ENCODE data around the gene HRH2. TPM values are rescaled to one million over a fixed set of nuclear protein-coding genes. Genes with fewer than 3 reads are reported as not detected.
"Not testable (repeated sequence)": the region's sequence is repeated elsewhere in the genome, so short reads cannot be mapped to it uniquely, and the experiment has no call there.

The HRH2 gene
- polyA plus RNA-seq, 1 donor (not counting 4 experiments of a cell fraction or from before 2014, with no cell fraction given), result not detected

DNA sequence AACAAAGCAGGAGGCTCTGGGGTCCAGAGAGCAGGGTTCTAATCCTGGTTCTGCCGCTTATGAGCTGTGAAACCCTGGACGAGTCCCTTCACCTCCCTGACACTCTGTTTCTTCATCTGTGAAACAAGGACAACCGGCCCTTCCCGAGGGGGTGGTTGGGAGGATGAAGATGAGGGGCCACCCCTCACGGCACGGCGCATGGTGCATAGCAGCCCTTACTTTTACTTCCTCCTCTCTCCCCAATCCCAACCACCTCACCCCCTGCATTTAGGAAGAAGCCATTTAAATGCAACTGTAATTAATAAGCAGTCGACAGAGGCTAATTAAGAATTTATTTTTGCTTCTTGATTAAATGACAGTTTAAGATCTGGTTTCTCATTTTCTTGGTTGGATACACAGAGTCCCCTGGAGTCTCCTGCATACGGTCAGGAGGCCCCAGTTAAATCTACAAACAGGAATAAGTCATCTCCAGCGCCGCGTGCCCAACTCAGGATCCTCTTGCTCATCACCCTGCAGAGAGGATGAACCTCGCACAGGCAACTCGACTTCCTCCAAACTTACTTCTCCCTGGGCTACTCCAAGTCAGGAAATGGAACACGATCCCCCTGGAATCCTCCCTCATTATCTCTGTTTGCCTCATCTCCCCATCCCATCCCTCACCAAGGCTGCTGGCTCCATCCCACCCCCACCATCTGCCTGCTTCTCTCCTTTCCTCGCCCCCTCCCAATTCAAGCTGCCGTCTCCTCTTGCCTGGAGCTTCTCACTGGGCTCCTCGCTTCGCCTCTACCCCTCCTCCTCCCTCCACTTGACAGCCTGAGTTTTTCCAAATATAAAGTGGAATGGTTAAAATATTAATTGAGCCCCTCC, 95.9 kb downstream of the HRH2 start:
- no peak for TF ChIP-seq EZH2 (IDR thresholded peaks at IDR 0.05; ENCODE audit: low read length)
- TF ChIP-seq, protein P1, sequence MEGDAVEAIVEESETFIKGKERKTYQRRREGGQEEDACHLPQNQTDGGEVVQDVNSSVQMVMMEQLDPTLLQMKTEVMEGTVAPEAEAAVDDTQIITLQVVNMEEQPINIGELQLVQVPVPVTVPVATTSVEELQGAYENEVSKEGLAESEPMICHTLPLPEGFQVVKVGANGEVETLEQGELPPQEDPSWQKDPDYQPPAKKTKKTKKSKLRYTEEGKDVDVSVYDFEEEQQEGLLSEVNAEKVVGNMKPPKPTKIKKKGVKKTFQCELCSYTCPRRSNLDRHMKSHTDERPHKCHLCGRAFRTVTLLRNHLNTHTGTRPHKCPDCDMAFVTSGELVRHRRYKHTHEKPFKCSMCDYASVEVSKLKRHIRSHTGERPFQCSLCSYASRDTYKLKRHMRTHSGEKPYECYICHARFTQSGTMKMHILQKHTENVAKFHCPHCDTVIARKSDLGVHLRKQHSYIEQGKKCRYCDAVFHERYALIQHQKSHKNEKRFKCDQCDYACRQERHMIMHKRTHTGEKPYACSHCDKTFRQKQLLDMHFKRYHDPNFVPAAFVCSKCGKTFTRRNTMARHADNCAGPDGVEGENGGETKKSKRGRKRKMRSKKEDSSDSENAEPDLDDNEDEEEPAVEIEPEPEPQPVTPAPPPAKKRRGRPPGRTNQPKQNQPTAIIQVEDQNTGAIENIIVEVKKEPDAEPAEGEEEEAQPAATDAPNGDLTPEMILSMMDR (optimal IDR thresholded peaks at IDR 0.05 in 1 of 3, IDR thresholded peaks at IDR 0.05 in 1 of 3, conservative IDR thresholded peaks at IDR 0.05 in 1 of 3; ENCODE audit: extremely low read depth in 1 of 3, insufficient read depth in 2 of 3, low read length in 3 of 3), result no peak
- Histone ChIP-seq H3K36me3 (ENCODE audit: control insufficient read depth in 2 of 2, extremely low read depth in 1 of 2, insufficient read depth in 2 of 2, low read length in 2 of 2) (no peaks in the 10 kb centered on the region), H3K4me1 (ENCODE audit: control insufficient read depth, extremely low read depth, insufficient read depth, low read length) (peaks cover 5% of the 10 kb centered on the region), H2AFZ (ENCODE audit: control insufficient read depth, low read length) (no peak overlapping the region), H3K4me2 (ENCODE audit: control insufficient read depth, extremely low read depth, insufficient read depth, low read depth, low read length) (no peak overlapping the region), H3K9me1 (ENCODE audit: control insufficient read depth, extremely low read depth, insufficient read depth, low read length) (no peaks in the 10 kb centered on the region), H4K20me1 (ENCODE audit: control insufficient read depth, extremely low read depth, insufficient read depth, low read length) (no peaks in the 10 kb centered on the region), H3K9me3 (ENCODE audit: control insufficient read depth, low read depth, low read length) (no peaks in the 10 kb centered on the region), H3K4me3 (ENCODE audit: control insufficient read depth in 2 of 3, extremely low read depth in 1 of 3, insufficient read depth in 2 of 3, low read depth in 1 of 3, low read length in 3 of 3) (no peak overlapping the region), H3K27me3 (ENCODE audit: control insufficient read depth, extremely low read depth, insufficient read depth, low read length) (peaks cover 7% of the 10 kb centered on the region), H3K9ac (ENCODE audit: control insufficient read depth, extremely low read depth, insufficient read depth, low read length) (no peak overlapping the region), H3K79me2 (ENCODE audit: control insufficient read depth, insufficient read depth, low read length) (no peaks in the 10 kb centered on the region), H3K27ac (ENCODE audit: control insufficient read depth, insufficient read depth, low read length) (no peak overlapping the region)
- dilution Hi-C loops (cut with MboI; ENCODE audit: extremely low pct_ligation_motif_present, low sequenced_read_pairs), result no loop called here
- DNase-seq (ENCODE audit: low read depth, low spot score) (no peak), FAIRE-seq (no peak)

DNA sequence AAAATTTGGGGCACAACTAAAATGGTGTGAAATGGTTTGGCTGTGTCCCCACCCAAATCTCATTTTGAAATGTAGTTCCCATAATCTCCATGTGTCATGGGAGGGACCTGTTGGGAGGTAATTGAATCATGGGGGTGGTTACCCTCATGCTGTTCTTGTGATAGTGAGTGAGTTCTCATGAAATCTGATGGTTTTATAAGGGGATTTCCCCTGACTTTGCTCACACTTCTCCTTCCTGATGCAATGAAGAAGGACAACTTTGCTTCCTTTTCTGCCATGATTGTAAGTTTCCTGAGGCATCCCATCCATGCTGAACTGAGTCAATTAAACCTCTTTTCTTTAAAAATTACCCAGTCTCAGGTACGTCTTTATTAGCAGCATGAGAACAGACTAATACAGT, 102.1 kb downstream of the HRH2 start:
- H3K36me3 ChIP-seq (ENCODE audit: control insufficient read depth in 2 of 2, extremely low read depth in 1 of 2, insufficient read depth in 2 of 2, low read length in 2 of 2); H3K27me3 ChIP-seq (ENCODE audit: control insufficient read depth, extremely low read depth, insufficient read depth, low read length); H4K20me1 ChIP-seq (ENCODE audit: control insufficient read depth, extremely low read depth, insufficient read depth, low read length); DNase-seq (ENCODE audit: low read depth, low spot score); H2AFZ ChIP-seq (ENCODE audit: control insufficient read depth, low read length); H3K9ac ChIP-seq (ENCODE audit: control insufficient read depth, extremely low read depth, insufficient read depth, low read length); FAIRE-seq; H3K4me1 ChIP-seq (ENCODE audit: control insufficient read depth, extremely low read depth, insufficient read depth, low read length); H3K79me2 ChIP-seq (ENCODE audit: control insufficient read depth, insufficient read depth, low read length); H3K4me2 ChIP-seq (ENCODE audit: control insufficient read depth, extremely low read depth, insufficient read depth, low read depth, low read length); H3K4me3 ChIP-seq (ENCODE audit: control insufficient read depth in 2 of 3, extremely low read depth in 1 of 3, insufficient read depth in 2 of 3, low read depth in 1 of 3, low read length in 3 of 3); H3K27ac ChIP-seq (ENCODE audit: control insufficient read depth, insufficient read depth, low read length); H3K9me1 ChIP-seq (ENCODE audit: control insufficient read depth, extremely low read depth, insufficient read depth, low read length); dilution Hi-C loops (cut with MboI; ENCODE audit: extremely low pct_ligation_motif_present, low sequenced_read_pairs); H3K9me3 ChIP-seq (ENCODE audit: control insufficient read depth, low read depth, low read length): not testable (repeated sequence)

Small RNAs within 50 kb of the gene (small RNA-seq; reads per million reads assigned to genes)
- gene RN7SKP148 (ENCODE audit: insufficient read length in 3 of 3, low read depth in 3 of 3, low replicate concordance in 1 of 3), result 0 reads per million in 3 experiments
- 0 reads per million in 3 experiments for gene RNU6-226P (ENCODE audit: insufficient read length in 3 of 3, low read depth in 3 of 3, low replicate concordance in 1 of 3)

Other genes with a start within 250 kb of the HRH2 start
- gene DRD1, start 213.9 kb upstream of the HRH2 start, polyA plus RNA-seq, result 0.01 TPM in 1 of 3 replicates, not detected in the others
- 57.1 to 133 TPM (median 80.8 TPM) in 3 replicates for gene SFXN1, start 179.5 kb upstream of the HRH2 start, polyA plus RNA-seq
- gene CPLX2, start 213.5 kb downstream of the HRH2 start, polyA plus RNA-seq, result not detected in 3 replicates